GM23338 (cell line): ENCODE measurements around the gene SLC25A6.

Source experiments
- CREB1 ChIP-seq: fragments of 250-450 bp; sonication (Bioruptor Pico); IDR thresholded peaks from 2 replicates; pipeline ENCODE4 v1.5.0; 2020; ENCODE audit warnings: low read depth, mild to moderate bottlenecking, moderate library complexity
- CTCF ChIP-seq, 2 experiments: fragments of 200-600 bp in 1 of 2; sonication (generic) in 1 of 2; conservative IDR thresholded peaks; 2 replicates each; pipeline versions ENCODE4 v1.5.1 to v1.6.1; 2016 to 2017; ENCODE audit warnings: antibody characterized with exemption in 2 of 2, low read depth in 2 of 2, mild to moderate bottlenecking in 2 of 2, moderate library complexity in 1 of 2
- EZH2 ChIP-seq: fragments of 200-600 bp; sonication (generic); IDR thresholded peaks from one replicate; pipeline ENCODE4 v1.8.0; 2017; ENCODE audit warnings: antibody characterized with exemption, mild to moderate bottlenecking, low read depth; ENCODE audit not compliant: unreplicated experiment
- EZH2phosphoT487 ChIP-seq: fragments of 200-600 bp; sonication (generic); IDR thresholded peaks from one replicate; pipeline ENCODE4 v1.8.1; 2018; ENCODE audit warnings: antibody characterized with exemption; ENCODE audit not compliant: unreplicated experiment
- JUNB ChIP-seq: IDR thresholded peaks from one replicate; pipeline ENCODE4 v1.6.1; 2016; ENCODE audit warnings: antibody characterized with exemption; ENCODE audit not compliant: unreplicated experiment
- NANOG ChIP-seq: IDR thresholded peaks from 2 replicates; pipeline ENCODE4 v1.6.1; 2016; ENCODE audit warnings: antibody characterized with exemption, borderline replicate concordance
- POLR2AphosphoS5 ChIP-seq: IDR thresholded peaks from 2 replicates; pipeline ENCODE4 v1.6.1; 2016; ENCODE audit warnings: antibody characterized with exemption, low read depth
- STAT1 ChIP-seq: IDR thresholded peaks from one replicate; pipeline ENCODE4 v1.6.1; 2016; ENCODE audit warnings: antibody characterized with exemption; ENCODE audit not compliant: unreplicated experiment
- ZNF114 ChIP-seq: fragments of 250-450 bp; sonication (Bioruptor Pico); IDR thresholded peaks from 2 replicates; pipeline ENCODE4 v1.5.0; 2020; ENCODE audit warnings: mild to moderate bottlenecking, moderate library complexity
- TF ChIP-seq, protein P1 (sequence below): IDR thresholded peaks from one replicate; pipeline ENCODE4 v1.6.1; 2018; ENCODE audit warnings: antibody characterized with exemption; ENCODE audit not compliant: unreplicated experiment
- TF ChIP-seq, protein P2 (sequence below): IDR thresholded peaks from 2 replicates; pipeline ENCODE4 v1.6.1; 2016; ENCODE audit warnings: antibody characterized with exemption
- TF ChIP-seq, protein P3 (sequence below): fragments of 250-450 bp; sonication (Bioruptor Pico); IDR thresholded peaks from 2 replicates; pipeline ENCODE4 v1.5.0; 2020; ENCODE audit warnings: mild to moderate bottlenecking, moderate library complexity

DNA sequence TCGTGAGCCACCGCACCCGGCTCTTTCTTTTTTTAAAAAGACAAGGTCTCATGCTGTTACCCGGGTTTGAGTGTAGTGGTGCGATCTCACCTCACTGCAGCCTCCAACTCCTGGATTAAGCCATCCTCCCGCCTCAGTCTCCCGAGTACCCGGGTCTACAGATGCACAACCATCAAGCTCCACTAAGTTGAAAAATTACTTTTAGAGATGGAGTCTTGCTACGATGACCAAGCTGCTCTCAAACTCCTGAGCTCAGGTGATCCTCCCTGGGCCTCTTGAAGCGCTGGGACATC, 2.0 kb downstream of the SLC25A6 start:
- TF ChIP-seq CTCF (conservative IDR thresholded peaks at IDR 0.05; ENCODE audit: low read depth in 2 of 2) (no peak), EZH2 (no peak), EZH2phosphoT487 (no peak), POLR2AphosphoS5 (no peak), CREB1 (CRISPR knock-in tag) (no peak), ZNF114 (no peak), JUNB (no peak), NANOG (no peak), STAT1 (no peak)
- TF ChIP-seq, protein P1, sequence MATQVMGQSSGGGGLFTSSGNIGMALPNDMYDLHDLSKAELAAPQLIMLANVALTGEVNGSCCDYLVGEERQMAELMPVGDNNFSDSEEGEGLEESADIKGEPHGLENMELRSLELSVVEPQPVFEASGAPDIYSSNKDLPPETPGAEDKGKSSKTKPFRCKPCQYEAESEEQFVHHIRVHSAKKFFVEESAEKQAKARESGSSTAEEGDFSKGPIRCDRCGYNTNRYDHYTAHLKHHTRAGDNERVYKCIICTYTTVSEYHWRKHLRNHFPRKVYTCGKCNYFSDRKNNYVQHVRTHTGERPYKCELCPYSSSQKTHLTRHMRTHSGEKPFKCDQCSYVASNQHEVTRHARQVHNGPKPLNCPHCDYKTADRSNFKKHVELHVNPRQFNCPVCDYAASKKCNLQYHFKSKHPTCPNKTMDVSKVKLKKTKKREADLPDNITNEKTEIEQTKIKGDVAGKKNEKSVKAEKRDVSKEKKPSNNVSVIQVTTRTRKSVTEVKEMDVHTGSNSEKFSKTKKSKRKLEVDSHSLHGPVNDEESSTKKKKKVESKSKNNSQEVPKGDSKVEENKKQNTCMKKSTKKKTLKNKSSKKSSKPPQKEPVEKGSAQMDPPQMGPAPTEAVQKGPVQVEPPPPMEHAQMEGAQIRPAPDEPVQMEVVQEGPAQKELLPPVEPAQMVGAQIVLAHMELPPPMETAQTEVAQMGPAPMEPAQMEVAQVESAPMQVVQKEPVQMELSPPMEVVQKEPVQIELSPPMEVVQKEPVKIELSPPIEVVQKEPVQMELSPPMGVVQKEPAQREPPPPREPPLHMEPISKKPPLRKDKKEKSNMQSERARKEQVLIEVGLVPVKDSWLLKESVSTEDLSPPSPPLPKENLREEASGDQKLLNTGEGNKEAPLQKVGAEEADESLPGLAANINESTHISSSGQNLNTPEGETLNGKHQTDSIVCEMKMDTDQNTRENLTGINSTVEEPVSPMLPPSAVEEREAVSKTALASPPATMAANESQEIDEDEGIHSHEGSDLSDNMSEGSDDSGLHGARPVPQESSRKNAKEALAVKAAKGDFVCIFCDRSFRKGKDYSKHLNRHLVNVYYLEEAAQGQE = no peak
- TF ChIP-seq, protein P2, sequence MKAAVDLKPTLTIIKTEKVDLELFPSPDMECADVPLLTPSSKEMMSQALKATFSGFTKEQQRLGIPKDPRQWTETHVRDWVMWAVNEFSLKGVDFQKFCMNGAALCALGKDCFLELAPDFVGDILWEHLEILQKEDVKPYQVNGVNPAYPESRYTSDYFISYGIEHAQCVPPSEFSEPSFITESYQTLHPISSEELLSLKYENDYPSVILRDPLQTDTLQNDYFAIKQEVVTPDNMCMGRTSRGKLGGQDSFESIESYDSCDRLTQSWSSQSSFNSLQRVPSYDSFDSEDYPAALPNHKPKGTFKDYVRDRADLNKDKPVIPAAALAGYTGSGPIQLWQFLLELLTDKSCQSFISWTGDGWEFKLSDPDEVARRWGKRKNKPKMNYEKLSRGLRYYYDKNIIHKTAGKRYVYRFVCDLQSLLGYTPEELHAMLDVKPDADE = no peak
- TF ChIP-seq, protein P3, sequence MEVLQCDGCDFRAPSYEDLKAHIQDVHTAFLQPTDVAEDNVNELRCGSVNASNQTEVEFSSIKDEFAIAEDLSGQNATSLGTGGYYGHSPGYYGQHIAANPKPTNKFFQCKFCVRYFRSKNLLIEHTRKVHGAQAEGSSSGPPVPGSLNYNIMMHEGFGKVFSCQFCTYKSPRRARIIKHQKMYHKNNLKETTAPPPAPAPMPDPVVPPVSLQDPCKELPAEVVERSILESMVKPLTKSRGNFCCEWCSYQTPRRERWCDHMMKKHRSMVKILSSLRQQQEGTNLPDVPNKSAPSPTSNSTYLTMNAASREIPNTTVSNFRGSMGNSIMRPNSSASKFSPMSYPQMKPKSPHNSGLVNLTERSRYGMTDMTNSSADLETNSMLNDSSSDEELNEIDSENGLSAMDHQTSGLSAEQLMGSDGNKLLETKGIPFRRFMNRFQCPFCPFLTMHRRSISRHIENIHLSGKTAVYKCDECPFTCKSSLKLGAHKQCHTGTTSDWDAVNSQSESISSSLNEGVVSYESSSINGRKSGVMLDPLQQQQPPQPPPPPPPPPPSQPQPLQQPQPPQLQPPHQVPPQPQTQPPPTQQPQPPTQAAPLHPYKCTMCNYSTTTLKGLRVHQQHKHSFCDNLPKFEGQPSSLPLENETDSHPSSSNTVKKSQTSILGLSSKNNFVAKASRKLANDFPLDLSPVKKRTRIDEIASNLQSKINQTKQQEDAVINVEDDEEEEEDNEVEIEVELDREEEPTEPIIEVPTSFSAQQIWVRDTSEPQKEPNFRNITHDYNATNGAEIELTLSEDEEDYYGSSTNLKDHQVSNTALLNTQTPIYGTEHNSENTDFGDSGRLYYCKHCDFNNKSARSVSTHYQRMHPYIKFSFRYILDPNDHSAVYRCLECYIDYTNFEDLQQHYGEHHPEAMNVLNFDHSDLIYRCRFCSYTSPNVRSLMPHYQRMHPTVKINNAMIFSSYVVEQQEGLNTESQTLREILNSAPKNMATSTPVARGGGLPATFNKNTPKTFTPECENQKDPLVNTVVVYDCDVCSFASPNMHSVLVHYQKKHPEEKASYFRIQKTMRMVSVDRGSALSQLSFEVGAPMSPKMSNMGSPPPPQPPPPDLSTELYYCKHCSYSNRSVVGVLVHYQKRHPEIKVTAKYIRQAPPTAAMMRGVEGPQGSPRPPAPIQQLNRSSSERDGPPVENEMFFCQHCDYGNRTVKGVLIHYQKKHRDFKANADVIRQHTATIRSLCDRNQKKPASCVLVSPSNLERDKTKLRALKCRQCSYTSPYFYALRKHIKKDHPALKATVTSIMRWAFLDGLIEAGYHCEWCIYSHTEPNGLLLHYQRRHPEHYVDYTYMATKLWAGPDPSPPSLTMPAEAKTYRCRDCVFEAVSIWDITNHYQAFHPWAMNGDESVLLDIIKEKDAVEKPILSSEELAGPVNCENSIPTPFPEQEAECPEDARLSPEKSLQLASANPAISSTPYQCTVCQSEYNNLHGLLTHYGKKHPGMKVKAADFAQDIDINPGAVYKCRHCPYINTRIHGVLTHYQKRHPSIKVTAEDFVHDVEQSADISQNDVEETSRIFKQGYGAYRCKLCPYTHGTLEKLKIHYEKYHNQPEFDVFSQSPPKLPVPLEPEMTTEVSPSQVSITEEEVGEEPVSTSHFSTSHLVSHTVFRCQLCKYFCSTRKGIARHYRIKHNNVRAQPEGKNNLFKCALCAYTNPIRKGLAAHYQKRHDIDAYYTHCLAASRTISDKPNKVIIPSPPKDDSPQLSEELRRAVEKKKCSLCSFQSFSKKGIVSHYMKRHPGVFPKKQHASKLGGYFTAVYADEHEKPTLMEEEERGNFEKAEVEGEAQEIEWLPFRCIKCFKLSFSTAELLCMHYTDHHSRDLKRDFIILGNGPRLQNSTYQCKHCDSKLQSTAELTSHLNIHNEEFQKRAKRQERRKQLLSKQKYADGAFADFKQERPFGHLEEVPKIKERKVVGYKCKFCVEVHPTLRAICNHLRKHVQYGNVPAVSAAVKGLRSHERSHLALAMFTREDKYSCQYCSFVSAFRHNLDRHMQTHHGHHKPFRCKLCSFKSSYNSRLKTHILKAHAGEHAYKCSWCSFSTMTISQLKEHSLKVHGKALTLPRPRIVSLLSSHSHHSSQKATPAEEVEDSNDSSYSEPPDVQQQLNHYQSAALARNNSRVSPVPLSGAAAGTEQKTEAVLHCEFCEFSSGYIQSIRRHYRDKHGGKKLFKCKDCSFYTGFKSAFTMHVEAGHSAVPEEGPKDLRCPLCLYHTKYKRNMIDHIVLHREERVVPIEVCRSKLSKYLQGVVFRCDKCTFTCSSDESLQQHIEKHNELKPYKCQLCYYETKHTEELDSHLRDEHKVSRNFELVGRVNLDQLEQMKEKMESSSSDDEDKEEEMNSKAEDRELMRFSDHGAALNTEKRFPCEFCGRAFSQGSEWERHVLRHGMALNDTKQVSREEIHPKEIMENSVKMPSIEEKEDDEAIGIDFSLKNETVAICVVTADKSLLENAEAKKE = no peak
